ENCODE results near the gene KCNJ3.

KCNJ3 gene

DNA sequence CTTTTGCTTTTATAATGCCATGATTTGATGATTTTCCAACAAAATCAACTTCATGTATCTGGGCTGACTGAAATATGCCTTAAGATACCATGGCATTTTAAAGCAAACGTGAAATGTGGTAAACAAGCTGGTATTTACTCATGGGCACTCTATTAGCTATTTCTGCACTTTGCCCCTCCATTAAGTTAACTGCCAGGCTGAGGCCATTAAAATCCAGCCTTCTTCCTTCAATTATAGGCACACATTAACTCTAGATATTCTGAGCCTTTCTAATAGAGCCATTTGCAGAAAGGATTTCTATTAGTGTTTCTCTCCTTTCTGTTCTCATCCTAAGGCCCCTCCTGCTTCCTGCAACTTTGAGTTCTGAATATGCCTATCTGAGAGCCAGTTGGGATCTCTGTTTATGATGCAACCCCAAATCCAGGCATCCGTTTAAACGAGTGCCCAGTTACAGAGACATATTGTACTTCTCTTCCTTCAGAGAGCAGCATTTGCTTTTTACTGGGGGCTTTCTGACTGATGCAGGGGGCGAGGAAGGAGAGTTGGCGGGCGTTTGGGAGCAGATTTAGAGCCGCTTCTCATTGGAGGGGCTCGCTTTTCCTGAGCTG lies 1.6 kb upstream of the KCNJ3 start:
- no peak for DNase-seq
- no peak for TF ChIP-seq POLR2A (IDR thresholded peaks at IDR 0.05; ENCODE audit: low read length)
- TF ChIP-seq GATA1 (IDR thresholded peaks at IDR 0.05; ENCODE audit: low read depth, low read length): no peak

DNA sequence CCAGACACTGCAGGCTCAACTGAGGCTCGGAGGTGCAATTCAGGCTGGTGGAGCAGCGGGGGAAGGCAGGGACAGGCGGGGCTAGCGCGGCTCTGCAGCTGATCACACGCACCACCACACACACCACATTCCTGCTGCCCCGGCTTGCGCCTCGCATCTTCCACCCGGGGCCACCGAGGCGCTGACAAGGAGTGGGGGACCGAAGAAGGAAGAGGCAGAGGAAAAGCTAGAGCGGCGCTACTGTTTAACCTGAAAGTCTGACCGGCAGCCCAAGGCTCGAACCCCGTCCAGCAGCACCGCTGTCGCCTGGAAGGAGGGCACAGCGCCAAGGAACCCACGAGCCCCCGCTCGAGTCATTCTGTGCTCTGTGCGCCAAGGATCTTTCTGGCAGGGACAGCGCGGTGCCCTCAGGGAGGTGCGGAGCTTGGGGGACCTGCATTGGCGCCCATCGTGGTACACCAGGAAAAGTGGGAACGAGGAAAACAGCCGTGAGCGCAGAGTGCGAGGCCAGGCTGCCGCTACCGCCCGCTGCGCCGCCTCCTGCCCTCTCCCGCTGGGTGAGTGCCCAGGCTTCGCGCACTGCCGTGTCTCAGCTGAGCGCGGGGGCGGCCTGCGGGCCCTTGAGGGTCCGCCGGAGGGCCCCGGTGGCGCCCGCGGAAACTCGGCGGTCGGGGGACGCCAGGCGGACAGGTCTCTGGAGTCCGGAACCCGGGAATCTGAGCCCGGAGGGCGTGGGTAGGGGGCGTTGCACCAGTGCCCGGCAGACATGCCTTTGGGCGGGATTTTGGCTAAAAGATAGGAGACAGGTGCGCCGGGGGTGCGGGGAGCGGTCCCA lies 860 bp upstream of the KCNJ3 start:
- TF ChIP-seq POLR2A (IDR thresholded peaks at IDR 0.05; ENCODE audit: low read length) (no peak), GATA1 (IDR thresholded peaks at IDR 0.05; ENCODE audit: low read depth, low read length) (no peak)
- no peak for DNase-seq

DNA sequence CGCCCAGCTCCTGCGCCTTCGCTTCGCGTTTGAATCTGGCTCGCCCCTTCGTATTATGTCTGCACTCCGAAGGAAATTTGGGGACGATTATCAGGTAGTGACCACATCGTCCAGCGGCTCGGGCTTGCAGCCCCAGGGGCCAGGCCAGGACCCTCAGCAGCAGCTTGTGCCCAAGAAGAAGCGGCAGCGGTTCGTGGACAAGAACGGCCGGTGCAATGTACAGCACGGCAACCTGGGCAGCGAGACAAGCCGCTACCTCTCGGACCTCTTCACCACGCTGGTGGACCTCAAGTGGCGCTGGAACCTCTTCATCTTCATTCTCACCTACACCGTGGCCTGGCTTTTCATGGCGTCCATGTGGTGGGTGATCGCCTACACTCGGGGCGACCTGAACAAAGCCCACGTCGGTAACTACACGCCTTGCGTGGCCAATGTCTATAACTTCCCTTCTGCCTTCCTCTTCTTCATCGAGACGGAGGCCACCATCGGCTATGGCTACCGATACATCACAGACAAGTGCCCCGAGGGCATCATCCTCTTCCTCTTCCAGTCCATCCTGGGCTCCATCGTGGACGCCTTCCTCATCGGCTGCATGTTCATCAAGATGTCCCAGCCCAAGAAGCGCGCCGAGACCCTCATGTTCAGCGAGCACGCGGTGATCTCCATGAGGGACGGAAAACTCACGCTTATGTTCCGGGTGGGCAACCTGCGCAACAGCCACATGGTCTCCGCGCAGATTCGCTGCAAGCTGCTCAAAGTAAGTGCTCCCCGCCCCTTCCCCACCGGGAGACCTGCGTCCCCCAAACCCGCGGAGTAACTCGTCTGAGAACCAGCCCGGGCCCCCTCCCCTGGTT lies 453 bp downstream of the KCNJ3 start:
- TF ChIP-seq GATA1 (IDR thresholded peaks at IDR 0.05; ENCODE audit: low read depth, low read length): no peak
- TF ChIP-seq POLR2A (IDR thresholded peaks at IDR 0.05; ENCODE audit: low read length): no peak
- DNase-seq: no peak

DNA sequence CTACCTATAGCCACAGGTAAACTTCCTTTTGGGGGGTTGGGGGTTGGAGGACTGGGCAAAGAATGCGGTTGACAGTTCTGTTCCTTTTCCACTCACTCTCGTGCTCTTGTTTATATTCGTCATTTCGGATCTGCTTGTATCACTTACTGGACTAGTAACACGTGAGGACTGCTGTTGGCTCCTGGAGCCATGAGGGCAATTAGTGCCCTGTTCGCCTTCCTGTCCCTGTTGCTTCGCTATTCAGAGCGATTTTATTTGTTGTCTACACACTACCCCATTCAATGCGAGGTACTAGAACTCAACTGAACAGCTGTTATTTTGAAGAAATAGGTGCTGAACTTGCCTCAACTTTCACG lies 1.1 kb downstream of the KCNJ3 start:
- TF ChIP-seq GATA1 (IDR thresholded peaks at IDR 0.05; ENCODE audit: low read depth, low read length) (no peak), POLR2A (IDR thresholded peaks at IDR 0.05; ENCODE audit: low read length) (no peak)
- no peak for DNase-seq

DNA sequence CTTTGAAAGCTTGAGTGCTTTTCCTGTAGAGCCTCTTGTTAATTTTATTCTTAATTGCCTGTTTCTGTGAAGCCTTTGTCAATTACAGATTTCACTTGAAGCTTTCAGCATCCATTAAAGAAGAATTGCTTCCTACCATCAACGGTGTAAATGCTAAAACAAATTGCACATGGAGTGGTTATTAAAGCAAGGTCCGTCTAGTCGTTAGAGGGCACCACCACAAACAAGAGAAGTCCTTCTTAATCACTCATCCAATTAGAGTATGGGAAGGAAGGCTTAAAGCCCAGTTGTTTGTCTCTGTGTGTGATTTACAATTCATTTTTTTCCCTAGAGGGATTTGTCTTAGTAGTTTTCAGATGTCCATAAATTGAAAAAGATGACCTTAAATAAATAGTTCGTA lies 1.6 kb downstream of the KCNJ3 start:
- no peak for TF ChIP-seq GATA1 (IDR thresholded peaks at IDR 0.05; ENCODE audit: low read depth, low read length)
- no peak for DNase-seq

DNA sequence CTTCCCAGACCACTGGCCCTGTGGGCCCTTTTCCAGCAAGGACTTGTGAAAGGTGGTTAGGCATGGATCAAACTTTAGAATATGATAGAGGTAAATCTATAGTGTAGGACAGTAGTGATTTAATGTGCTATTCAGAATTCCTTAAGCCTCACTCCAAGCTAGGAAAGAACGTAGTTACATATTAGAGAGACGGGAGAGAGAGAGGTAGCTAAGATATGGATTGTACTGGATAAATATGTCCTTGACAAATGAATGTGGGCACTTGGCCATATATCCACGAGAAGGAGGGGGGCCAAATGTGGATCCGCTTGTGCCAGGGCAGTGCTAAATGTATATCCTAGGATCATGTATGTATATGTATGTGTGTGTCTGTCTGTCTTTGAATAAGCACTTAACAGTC lies 6.5 kb downstream of the KCNJ3 start:
- DNase-seq: no peak
- TF ChIP-seq POLR2A (IDR thresholded peaks at IDR 0.05; ENCODE audit: low read length) (no peak), GATA1 (IDR thresholded peaks at IDR 0.05; ENCODE audit: low read depth, low read length) (no peak)

DNA sequence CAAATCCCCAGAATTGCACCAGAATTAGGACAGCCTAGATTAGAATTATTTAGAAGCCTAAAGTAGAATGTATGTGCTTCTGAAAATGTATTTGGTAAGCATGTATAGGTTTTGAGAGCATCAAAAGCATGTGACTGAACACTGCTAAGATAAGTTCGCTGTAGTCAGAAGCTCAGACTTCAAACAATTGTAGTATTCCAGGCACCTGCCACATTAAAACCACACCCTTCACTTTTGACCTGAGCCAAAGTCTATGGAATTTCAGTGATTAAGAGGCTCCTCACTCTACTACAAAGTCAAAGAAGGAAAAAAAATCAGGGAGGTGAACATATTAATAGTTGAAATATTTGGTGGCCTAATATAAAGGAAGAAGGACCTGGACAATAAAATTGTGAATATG lies 8.2 kb downstream of the KCNJ3 start:
- DNase-seq: no peak
- no peak for TF ChIP-seq POLR2A (IDR thresholded peaks at IDR 0.05; ENCODE audit: low read length)
- TF ChIP-seq GATA1 (IDR thresholded peaks at IDR 0.05; ENCODE audit: low read depth, low read length): no peak

DNA sequence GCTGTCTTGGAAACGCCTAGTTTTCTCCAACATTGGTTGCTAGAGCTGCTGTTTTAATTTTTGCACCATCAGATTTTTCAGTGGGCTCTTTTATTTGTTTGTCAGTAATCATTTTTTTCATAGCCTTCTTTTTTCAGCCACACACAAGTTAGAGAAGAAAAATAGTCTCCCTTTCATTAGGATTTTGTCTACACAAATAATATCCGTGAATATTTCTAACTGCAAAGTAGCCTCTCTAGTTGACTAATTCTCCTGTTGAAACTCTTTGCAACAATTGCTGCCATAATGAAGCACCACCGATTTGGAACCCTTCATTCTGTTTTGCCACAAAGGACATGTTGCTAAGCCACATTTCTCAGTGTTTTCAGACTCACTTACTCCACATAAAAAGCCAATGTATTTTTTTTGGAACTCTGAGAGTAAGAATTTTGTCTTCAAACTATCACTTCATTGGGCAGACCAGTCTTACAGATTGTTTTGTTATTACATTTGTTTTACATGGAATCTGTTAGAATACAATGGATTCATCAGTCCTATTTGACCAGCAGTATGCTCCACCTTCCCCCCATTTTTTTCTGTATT lies 9.6 kb downstream of the KCNJ3 start:
- TF ChIP-seq GATA1 (IDR thresholded peaks at IDR 0.05; ENCODE audit: low read depth, low read length): no peak
- no peak for TF ChIP-seq POLR2A (IDR thresholded peaks at IDR 0.05; ENCODE audit: low read length)

DNA sequence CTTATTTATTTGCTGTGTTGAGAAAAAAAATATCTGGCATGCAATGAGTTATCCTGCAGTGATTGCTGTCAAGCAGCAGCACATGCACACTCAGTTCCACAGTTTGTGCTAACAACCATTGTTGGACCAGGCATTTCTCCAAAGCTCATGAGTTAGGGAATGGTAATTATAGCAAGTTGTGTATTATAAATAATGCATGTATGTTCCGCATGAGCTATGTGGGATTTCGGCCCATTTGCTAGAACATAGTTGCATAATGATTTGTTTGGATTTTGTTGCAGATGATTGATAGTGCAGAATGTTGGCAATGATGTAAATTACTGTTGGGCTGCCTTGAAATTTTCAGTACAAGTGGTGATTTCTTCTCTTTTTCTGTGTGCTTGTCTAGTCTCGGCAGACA lies 10.7 kb downstream of the KCNJ3 start:
- TF ChIP-seq GATA1 (IDR thresholded peaks at IDR 0.05; ENCODE audit: low read depth, low read length): no peak
- TF ChIP-seq POLR2A (IDR thresholded peaks at IDR 0.05; ENCODE audit: low read length): no peak
- DNase-seq: no peak

More for the DNA sequence above, 9.6 kb downstream of the KCNJ3 start:
- no peak for DNase-seq

DNA sequence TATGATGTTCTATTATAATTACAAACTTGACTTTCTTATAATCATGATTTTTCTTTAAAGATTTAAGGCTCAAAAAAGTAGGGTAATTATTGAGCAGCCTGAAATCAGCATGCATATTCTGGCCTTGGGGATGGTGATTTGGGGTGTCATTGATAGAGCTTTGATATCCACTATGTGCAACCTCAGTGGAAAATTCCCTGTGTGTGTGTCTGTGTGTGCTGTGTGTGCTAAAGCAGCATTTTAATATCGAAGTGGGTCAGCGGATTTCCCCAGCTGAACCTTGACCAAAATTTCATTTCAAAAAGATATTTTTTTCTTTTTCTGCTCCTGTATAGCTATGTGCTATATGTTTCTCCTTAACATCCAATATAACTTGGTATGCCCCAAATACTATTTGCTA lies 11.6 kb downstream of the KCNJ3 start:
- TF ChIP-seq GATA1 (IDR thresholded peaks at IDR 0.05; ENCODE audit: low read depth, low read length) (no peak), POLR2A (IDR thresholded peaks at IDR 0.05; ENCODE audit: low read length) (no peak)
- DNase-seq: no peak

DNA sequence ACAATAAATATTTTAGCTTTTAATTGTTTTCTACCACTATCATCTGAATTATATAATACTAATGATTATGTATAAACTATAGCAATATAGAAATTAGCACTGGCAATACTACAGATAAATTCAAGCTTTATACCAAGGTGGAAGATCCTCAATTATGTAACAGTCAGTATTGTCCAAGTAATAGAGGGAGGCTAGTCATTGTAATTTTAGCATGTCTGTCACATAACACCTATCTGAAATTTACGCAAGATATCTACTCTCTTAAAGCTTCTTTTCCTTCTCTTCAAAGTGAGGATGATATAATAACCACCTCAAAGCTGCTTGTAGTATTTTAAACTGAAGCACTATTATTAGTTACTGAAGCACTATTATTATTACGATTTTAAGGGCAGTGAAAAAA lies 12.2 kb downstream of the KCNJ3 start:
- no peak for DNase-seq
- TF ChIP-seq POLR2A (IDR thresholded peaks at IDR 0.05; ENCODE audit: low read length): no peak
- TF ChIP-seq GATA1 (IDR thresholded peaks at IDR 0.05; ENCODE audit: low read depth, low read length): no peak

DNA sequence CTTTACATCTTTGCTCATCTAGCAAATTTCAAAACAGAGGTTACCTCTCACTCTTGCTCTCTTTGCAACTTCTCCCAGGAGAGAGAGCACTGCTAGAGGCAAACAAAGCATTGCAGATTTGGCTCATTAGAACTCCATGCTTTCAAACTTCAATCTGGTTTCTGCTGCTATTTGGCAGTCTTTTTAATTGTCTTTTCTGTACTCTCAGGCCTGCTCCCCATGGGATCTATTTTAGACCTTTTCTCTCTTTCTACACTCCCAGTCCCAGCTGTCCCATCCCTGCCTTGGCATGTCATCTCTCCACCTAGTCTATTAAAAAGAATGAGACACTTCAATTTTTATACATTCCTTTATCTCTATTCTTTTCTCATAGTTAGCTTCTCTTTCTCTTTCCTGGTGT lies 15.2 kb downstream of the KCNJ3 start:
- DNase-seq: no peak
- TF ChIP-seq GATA1 (IDR thresholded peaks at IDR 0.05; ENCODE audit: low read depth, low read length): no peak
- no peak for TF ChIP-seq POLR2A (IDR thresholded peaks at IDR 0.05; ENCODE audit: low read length)

DNA sequence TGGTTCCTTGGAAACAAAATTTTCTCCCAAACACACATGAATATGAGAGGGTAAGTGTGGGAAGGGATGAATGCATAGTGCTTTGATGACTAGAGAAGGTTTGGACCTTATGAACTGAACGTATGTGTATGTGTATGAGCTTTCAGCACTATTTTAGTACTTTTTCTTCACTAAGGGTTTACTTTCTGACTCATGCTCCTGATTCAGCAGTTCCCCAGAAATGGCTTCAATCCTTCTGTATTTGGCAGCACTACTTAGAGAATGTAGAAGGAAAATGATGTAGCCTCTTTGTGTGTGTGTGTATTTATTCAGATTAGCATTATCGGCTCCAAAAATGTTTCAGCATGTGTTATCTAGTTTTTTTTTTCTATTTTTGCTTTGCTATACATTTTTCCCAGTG lies 22.2 kb downstream of the KCNJ3 start:
- TF ChIP-seq GATA1 (IDR thresholded peaks at IDR 0.05; ENCODE audit: low read depth, low read length): no peak
- TF ChIP-seq POLR2A (IDR thresholded peaks at IDR 0.05; ENCODE audit: low read length): no peak
- DNase-seq: no peak

DNA sequence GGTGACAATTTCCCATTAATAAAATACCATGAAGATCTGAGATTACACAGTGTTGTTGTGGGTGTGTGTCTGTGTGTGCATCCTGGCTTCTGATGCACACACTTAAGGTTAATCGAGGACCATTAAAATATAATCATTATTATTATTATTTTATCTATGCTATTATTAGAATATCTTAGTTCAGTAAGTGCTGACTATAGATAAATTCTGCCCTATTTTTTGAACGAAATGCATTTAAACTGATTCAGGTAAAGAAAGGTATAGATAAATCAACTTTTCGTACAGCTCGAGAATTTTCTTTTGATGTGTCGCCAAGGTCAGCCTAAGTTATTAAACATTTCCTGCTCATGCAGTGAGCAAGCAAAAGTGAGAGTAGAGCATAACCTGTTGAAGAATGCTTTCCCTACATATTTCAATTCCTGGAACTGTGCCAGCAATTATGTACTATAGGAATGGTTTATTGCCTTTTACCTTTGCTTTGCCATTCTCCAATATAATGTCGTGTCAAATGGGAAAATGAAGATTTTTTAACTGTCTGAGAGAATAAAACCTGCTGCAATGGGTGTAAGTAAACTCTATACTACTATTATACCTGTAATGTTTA lies 25.8 kb downstream of the KCNJ3 start:
- DNase-seq: no peak
- TF ChIP-seq GATA1 (IDR thresholded peaks at IDR 0.05; ENCODE audit: low read depth, low read length): no peak
- no peak for TF ChIP-seq POLR2A (IDR thresholded peaks at IDR 0.05; ENCODE audit: low read length)

Data from erythroblast (primary cell).